Right hindlimb (tissue), 1 donor: ENCODE data around the gene EFCAB6.
A peak's percentile ranks its signal among the peaks of the same experiment; 100 is the strongest.

Source experiments
- DNase-seq: peaks from one replicate; pipeline ENCODE4 v3.0.0-alpha.2; 2018

Gene EFCAB6

GRCh38 chr22:43812149-43812842, at the start of gene EFCAB6:
EFCAB6 (minus strand) TSS chr22:43812305; CDS start chr22:43782318, 29,987 bp downstream.
- peak; percentile 95 for DNase-seq

GRCh38 chr22:43861529-43861928, 49.4 kb upstream of the EFCAB6 start:
- no peak for DNase-seq

GRCh38 chr22:43860831-43861230, 48.7 kb upstream of the EFCAB6 start:
- DNase-seq: no peak

- no peak for DNase-seq
These were observed 48.0 kb upstream of the EFCAB6 start for GRCh38 chr22:43860126-43860525.

- DNase-seq: no peak
These were observed 47.5 kb upstream of the EFCAB6 start for GRCh38 chr22:43859621-43860020.

GRCh38 chr22:43859176-43859575, 47.1 kb upstream of the EFCAB6 start:
- no peak for DNase-seq

- DNase-seq: no peak
These were observed 46.2 kb upstream of the EFCAB6 start for GRCh38 chr22:43858156-43858895.

- DNase-seq: no peak
These were observed 45.3 kb upstream of the EFCAB6 start for GRCh38 chr22:43857367-43857766.

- no peak for DNase-seq
These were observed 43.3 kb upstream of the EFCAB6 start for GRCh38 chr22:43855431-43855830.

GRCh38 chr22:43854786-43855271, 42.7 kb upstream of the EFCAB6 start:
- no peak for DNase-seq

- DNase-seq: no peak
These were observed 42.1 kb upstream of the EFCAB6 start for GRCh38 chr22:43854121-43854785.

GRCh38 chr22:43853328-43853931, 41.3 kb upstream of the EFCAB6 start:
- DNase-seq: peak; percentile 59

GRCh38 chr22:43852573-43853327, 40.6 kb upstream of the EFCAB6 start:
- DNase-seq: no peak

GRCh38 chr22:43851979-43852307, 39.8 kb upstream of the EFCAB6 start:
- no peak for DNase-seq

GRCh38 chr22:43851058-43851978, 39.2 kb upstream of the EFCAB6 start:
- DNase-seq: no peak

GRCh38 chr22:43850529-43850928, 38.4 kb upstream of the EFCAB6 start:
- DNase-seq: no peak

GRCh38 chr22:43849731-43850130, 37.6 kb upstream of the EFCAB6 start:
- DNase-seq: no peak

- no peak for DNase-seq
These were observed 36.5 kb upstream of the EFCAB6 start for GRCh38 chr22:43848366-43849171.

- no peak for DNase-seq
These were observed 35.5 kb upstream of the EFCAB6 start for GRCh38 chr22:43847376-43848289.
